Right lung (tissue), 5 donors: Measurements from ENCODE around the gene MRPS33. TPM values are rescaled to one million over a fixed set of nuclear protein-coding genes. Genes with fewer than 3 reads are reported as not detected.
"Not testable (repeated sequence)": the region's sequence is repeated elsewhere in the genome, so short reads cannot be mapped to it uniquely, and the experiment has no call there.

Experiments
- DNase-seq, 2 donors: peaks; one replicate each; pipeline ENCODE4 v3.0.0-alpha.2; 2013
- polyA plus RNA-seq, 5 donors: library from polyadenylated mRNA; unstranded; fragments of 120-200 nt; gene quantifications; one replicate each; pipeline versions ENCODE4 v1.2.1 to v1.2.3, GENCODE V29; 2013; ENCODE audit warnings: inconsistent platforms in 1 of 5, low replicate concordance in 1 of 5; ENCODE audit not compliant: insufficient read length in 5 of 5, insufficient read depth in 1 of 5

The MRPS33 gene
- polyA plus RNA-seq, 5 donors, result 76.4 to 93.8 (median 82.3) TPM

DNA sequence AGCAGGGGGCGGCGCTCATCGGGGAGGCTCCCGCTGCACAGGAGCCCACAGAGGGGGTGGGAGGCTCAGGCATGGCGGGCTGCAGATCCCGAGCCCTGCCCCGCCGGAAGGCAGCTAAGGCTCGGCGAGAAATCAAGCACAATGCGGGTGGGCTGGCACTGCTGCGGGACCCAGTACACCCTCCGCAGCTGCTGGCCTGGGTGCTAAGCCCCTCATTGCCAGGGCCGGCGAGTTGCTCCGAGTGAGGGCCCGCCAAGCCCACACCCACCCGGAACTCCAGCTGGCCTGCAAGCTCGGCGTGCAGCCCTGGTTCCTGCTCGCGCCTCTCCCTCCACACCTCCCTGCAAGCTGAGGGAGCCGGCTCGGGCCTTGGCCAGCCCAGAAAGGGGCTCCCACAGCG is 57.8 kb downstream of the MRPS33 start:
- DNase-seq, result not testable (repeated sequence)

Other genes starting within 250 kb of the MRPS33 start
- gene BRAF, start 90.0 kb downstream of the MRPS33 start, polyA plus RNA-seq, result 10 to 100 TPM; 17.6 to 29.2 (median 27.4) TPM
- gene TMEM178B, start 59.1 kb upstream of the MRPS33 start, polyA plus RNA-seq, result 1 to 10 TPM; 2.8 to 5.2 (median 3.4) TPM